Measurements from ENCODE around the gene PPM1K.

The PPM1K gene

GRCh38 chr4:88244056-88244455 lies 40.3 kb downstream of the PPM1K start:
- CTCF ChIA-PET: no interaction called here
- POLR2A ChIA-PET (ENCODE audit: low non-redundant PET): no interaction called here
- DNase-seq (ENCODE audit: low spot score): no peak
- H3K27ac ChIP-seq: no peak overlapping the region
- TF ChIP-seq CTCF (conservative IDR thresholded peaks at IDR 0.05; ENCODE audit: low read depth): no peak

DNA sequence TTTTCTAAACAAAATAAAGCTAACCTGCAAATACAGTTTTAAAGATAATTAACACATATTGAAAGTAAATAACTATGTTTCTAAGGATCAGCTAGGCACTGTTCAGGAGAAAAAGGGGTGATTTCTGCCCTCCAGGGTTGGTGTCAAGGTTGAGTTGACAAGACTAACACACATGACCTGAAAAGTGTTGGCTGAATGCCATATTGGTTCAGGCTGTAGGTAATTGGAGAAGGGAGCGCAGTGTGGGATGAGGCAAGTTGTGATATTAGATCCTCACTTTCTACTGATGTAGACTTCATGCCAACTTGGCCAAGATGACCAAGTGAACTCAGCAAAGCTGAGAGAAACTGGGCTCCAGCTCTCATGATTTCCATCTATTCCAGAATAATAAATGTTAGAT lies 42.2 kb downstream of the PPM1K start:
- CTCF ChIA-PET: no interaction called here
- no peak overlapping the region for H3K27ac ChIP-seq
- no peak for DNase-seq (ENCODE audit: low spot score)
- TF ChIP-seq CTCF (conservative IDR thresholded peaks at IDR 0.05; ENCODE audit: low read depth): no peak
- POLR2A ChIA-PET (ENCODE audit: low non-redundant PET): no interaction called here

- ChIA-PET POLR2A (ENCODE audit: low non-redundant PET) (no interaction called here), CTCF (interaction anchor here (0.5 kb wide), 1 partner anchor 244 kb away, joined by 3 read pairs; no protein-coding TSS in a partner anchor)
- no peak for TF ChIP-seq CTCF (conservative IDR thresholded peaks at IDR 0.05; ENCODE audit: low read depth)
- DNase-seq (ENCODE audit: low spot score): no peak
- H3K27ac ChIP-seq: no peak overlapping the region
Observed at GRCh38 chr4:88240297-88240714, 44.1 kb downstream of the PPM1K start.

DNA sequence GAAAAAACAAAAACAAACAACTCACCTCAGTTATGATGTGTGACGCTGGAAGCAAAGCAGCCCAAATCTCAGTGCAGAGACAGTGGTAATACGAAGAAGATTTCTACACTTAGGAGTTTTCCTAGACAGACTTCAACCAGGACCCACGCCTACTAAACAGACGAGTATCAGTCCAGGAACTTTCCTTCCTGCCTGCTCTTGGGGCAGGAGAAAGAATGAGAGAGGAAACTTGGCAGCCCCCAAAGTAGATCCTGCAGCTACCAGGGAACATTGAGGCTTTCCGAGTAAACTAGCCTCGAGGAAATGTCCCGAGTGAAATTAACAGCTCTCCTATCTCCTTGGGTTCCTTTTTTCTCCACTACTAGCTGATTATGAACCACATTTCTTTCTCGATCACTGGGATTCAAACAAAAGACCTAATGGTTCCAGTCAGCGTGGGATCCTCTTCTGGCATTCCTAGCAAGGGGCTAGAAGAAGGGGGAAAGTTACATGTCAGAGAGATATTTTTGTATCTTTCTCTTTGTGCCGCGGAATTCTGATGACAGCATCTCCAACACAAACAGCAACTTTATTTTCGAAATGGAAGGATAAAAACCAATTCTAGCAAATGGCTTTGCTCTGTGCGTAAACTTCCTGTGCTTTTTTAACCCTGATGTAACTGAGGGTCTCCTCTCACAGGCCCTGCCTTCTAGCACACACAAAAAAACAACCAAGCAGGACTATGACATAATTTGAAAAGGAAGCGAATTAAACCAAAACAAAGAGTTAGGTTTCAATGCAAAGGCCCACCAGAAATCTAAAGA lies 53.2 kb downstream of the PPM1K start:
- ChIA-PET CTCF (interaction anchor here (0.5 kb wide), 1 partner anchor 501 kb away, joined by 3 read pairs; no protein-coding TSS in a partner anchor), POLR2A (ENCODE audit: low non-redundant PET) (no interaction called here)
- TF ChIP-seq CTCF (conservative IDR thresholded peaks at IDR 0.05; ENCODE audit: low read depth): no peak
- H3K27ac ChIP-seq: no peak overlapping the region
- DNase-seq (ENCODE audit: low spot score): no peak

DNA sequence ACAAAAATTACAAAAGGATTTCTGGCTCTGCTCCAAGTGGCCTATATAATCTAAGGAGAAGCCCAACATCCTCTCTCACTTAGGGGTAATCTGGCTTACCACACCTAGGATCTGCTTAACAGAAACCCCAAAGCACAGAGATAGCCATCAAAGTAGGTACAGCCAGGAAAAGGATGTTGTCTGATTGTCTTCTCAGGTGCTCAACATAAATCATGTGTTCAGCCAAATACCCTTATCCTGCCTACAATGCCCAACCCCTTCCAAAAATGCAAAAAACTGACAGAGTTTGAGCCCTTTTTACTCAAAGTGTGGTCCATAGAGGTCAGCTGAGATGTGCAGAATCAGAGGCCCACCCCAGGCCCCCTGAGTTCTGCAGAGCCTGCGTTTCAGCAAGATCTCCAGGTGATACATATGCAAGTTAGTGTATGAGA lies 53.9 kb downstream of the PPM1K start:
- POLR2A ChIA-PET (ENCODE audit: low non-redundant PET): no interaction called here
- DNase-seq (ENCODE audit: low spot score): no peak
- TF ChIP-seq CTCF (conservative IDR thresholded peaks at IDR 0.05; ENCODE audit: low read depth): no peak
- H3K27ac ChIP-seq: no peak overlapping the region
- CTCF ChIA-PET: interaction anchor here (0.6 kb wide), 1 partner anchor 309 kb away, joined by 3 read pairs; no protein-coding TSS in a partner anchor

DNA sequence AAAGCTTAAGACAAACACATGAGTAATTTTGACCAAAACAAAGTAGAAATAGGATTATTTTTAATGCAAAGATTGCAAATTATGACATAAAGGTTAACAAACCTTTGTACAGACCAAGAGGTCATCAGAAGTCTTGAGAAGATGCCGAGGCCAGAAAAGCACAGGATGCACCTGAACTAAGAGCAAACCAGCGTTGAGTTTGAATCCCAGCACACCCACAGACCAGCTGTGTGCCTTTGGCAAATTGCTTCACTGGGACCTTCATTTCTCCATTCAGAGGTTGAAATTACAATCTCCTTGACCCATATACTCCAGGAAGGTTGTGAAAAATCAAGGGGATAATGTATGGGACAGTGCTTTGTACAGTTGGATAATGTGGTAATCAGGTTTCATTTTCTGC lies 56.6 kb downstream of the PPM1K start:
- POLR2A ChIA-PET (ENCODE audit: low non-redundant PET): no interaction called here
- CTCF ChIA-PET: no interaction called here
- no peak for TF ChIP-seq CTCF (conservative IDR thresholded peaks at IDR 0.05; ENCODE audit: low read depth)
- no peak overlapping the region for H3K27ac ChIP-seq
- no peak for DNase-seq (ENCODE audit: low spot score)
